Measurements from ENCODE around the gene IL1R2.

The IL1R2 gene

DNA sequence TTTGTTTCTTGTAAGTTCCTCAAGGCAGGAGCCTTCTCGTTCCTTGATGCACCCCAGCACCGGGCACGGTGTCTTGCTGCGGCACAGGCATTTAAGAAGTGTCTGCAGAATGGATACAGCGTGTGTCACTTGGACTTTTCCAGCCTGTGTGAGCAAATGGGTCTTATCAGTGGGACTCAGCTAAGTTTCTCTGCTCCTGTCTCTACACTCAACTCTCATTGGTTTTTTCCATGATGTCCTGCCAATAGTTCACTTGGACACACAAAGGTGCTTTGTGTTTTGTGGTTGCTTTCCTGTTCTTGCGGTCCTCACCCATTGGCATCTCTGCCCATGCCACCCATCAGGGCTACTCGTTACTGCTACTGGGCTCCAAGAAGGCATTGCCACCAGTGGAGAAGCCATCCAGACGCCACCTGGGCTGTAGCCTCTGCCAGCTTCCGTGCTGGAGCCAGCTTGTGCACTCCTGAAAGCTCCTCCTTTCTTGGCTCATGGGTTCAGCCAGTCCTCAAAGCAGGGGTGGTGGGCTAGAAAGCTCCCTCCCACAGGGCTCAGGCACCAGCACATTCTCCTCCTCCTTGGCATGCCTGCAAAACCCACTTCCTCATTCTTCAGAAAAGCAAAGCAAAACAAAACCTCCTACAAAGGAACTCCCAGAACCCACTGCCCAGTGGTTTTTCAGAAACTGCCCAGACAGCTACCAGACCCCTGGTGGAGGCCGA, 41.4 kb downstream of the IL1R2 start:
- Histone ChIP-seq H3K36me3 (no peaks in the 10 kb centered on the region), H3K27me3 (ENCODE audit: insufficient read depth, low read depth, severe bottlenecking) (peaks cover 90% of the 10 kb centered on the region), H3K9me3 (ENCODE audit: severe bottlenecking) (no peaks in the 10 kb centered on the region), H3K27ac (no peak overlapping the region), H3K4me3 (ENCODE audit: low read depth, low read length) (no peak overlapping the region)
- no peak for DNase-seq
- TF ChIP-seq, protein P1, sequence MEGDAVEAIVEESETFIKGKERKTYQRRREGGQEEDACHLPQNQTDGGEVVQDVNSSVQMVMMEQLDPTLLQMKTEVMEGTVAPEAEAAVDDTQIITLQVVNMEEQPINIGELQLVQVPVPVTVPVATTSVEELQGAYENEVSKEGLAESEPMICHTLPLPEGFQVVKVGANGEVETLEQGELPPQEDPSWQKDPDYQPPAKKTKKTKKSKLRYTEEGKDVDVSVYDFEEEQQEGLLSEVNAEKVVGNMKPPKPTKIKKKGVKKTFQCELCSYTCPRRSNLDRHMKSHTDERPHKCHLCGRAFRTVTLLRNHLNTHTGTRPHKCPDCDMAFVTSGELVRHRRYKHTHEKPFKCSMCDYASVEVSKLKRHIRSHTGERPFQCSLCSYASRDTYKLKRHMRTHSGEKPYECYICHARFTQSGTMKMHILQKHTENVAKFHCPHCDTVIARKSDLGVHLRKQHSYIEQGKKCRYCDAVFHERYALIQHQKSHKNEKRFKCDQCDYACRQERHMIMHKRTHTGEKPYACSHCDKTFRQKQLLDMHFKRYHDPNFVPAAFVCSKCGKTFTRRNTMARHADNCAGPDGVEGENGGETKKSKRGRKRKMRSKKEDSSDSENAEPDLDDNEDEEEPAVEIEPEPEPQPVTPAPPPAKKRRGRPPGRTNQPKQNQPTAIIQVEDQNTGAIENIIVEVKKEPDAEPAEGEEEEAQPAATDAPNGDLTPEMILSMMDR (IDR thresholded peaks at IDR 0.05; ENCODE audit: low read depth, low read length), result no peak

DNA sequence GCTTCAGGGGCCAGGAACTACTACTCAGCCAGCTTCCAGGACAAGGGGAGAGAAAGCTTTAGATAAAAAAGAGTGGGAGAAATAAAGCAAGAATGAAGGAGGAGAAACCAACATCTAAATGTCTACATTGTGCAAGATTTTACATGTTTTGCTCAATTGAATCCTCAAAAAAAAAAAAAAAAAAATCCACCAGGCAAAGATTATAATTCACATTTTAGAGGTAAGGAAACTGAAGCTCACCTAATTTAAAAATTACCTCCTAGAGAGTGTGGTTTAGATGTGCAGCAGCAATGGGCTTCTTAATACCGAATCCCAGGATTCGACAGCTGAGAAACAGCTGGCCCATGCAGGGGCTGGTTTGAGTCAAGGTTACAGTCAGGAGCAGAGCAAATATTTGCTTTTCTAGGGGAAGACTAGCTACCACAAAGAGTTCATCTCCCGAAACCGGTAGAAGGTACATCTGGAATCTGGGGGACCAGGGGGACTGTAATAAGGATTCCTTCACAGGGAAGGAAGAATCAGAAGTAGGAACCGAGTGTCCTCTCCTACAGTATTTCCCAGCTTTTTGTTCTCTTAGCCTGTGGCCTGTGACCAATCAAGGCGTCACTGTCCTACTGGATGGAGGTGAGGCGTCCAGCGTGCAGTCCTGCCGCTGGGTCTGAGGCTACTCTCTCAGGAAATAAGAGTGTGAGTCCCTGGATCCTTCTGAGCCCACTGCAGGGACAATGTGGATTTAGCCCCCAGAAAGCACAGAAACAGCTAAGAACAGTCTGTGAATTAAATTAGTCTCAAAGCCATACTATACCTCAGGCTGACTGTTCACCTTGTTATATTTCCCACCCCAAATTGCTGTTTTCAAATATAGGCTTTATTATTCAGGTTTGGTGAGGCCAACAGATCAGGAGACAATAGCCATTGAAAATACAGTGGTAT, 42.3 kb downstream of the IL1R2 start:
- TF ChIP-seq, protein P1 (IDR thresholded peaks at IDR 0.05; ENCODE audit: low read depth, low read length), result no peak
- H3K27me3 ChIP-seq (ENCODE audit: insufficient read depth, low read depth, severe bottlenecking), result peaks cover 88% of the 10 kb centered on the region
- H3K9me3 ChIP-seq (ENCODE audit: severe bottlenecking), result no peaks in the 10 kb centered on the region
- no peak for DNase-seq
- H3K36me3 ChIP-seq, result no peaks in the 10 kb centered on the region
- H3K4me3 ChIP-seq (ENCODE audit: low read depth, low read length), result no peak overlapping the region
- H3K27ac ChIP-seq, result no peak overlapping the region

DNA sequence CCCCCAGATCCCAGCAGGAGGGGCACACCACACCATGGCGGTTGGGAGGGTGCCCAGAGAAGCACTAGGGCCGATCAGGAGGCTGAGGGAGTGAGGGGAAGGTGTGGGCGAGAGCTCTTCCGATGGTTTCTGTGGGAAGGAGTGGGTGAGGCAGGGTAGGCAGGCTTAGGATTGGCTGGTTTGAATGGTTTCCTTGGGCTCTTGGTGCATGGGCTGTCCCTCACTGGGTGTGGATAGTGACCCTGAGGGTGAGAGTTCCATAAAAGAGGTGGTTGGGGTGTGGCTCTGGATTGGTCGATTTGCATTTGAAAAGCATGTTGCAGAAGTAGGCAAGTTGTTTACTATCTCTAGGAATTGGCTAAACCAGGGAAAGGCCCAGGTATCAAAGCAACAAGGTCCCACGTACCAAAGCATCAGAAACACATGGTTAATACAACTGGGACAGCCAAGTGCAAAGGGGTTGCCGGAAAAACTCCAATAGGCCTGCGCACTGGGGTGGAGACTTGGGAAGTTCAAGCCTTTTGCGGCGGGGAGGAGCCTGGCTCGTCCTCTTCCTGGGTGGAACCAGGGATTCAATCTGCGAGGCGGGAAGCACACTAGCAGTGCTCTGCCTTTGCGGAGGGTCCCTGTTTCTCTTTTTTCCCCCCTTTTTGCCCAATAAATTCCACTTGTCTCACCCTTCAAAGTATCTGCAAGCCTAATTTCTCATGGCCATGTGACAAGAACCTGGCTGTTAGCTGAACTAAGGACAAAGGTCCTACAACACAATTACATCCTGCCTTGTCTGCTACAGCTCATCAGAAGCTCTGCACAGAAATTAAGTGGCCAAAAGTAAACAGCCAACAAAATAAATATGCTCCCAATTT, 43.2 kb downstream of the IL1R2 start:
- TF ChIP-seq, protein P1 (IDR thresholded peaks at IDR 0.05; ENCODE audit: low read depth, low read length), result no peak
- Histone ChIP-seq H3K27ac (no peak overlapping the region), H3K4me3 (ENCODE audit: low read depth, low read length) (no peak overlapping the region), H3K27me3 (ENCODE audit: insufficient read depth, low read depth, severe bottlenecking) (peaks cover 79% of the 10 kb centered on the region), H3K9me3 (ENCODE audit: severe bottlenecking) (no peaks in the 10 kb centered on the region), H3K36me3 (no peaks in the 10 kb centered on the region)
- no peak for DNase-seq

DNA sequence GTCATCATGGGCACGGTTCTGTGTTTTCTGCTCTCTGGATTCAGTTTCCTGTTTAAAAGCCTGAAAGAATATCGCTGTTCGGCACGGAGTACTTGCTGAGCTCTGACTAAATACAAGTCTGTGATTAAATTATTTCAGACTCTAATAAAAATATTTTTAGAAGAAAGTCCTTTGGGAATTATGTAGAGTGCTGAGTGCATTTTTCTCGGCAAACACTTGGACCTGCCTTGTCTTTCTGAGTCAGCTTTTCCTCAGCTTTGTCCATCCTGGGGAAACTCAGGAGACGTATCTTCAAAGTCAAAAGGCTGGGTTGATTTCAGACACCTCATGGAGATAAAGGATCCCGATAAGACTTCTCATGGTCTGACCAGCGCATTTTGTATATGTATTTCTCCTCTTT, 45.9 kb downstream of the IL1R2 start:
- Histone ChIP-seq H3K27ac (no peak overlapping the region), H3K27me3 (ENCODE audit: insufficient read depth, low read depth, severe bottlenecking) (peaks cover 71% of the 10 kb centered on the region), H3K36me3 (no peaks in the 10 kb centered on the region), H3K9me3 (ENCODE audit: severe bottlenecking) (no peaks in the 10 kb centered on the region), H3K4me3 (ENCODE audit: low read depth, low read length) (no peak overlapping the region)
- TF ChIP-seq, protein P1 (IDR thresholded peaks at IDR 0.05; ENCODE audit: low read depth, low read length), result no peak
- DNase-seq, result no peak

DNA sequence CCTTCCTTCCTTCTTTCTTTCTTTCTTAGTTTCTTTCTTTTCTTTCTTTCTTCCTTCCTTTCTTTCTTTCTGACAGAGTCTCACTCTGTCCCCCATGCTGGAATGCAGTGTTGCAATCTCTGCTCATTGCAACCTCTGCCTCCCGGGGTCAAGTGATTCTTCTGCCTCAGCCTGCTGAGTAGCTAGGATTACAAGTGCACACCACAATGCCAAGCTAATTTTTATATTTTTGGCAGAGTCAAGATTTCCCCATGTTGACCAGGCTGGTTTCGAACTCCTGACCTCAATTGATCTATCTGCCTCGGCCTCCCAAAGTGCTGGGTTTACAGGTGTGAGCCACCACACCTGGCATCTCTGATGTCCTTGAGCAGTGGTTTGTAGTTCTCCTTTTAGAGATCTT, 48.5 kb downstream of the IL1R2 start:
- H3K4me3 ChIP-seq (ENCODE audit: low read depth, low read length), result no peak overlapping the region
- no peak overlapping the region for H3K27ac ChIP-seq
- H3K27me3 ChIP-seq (ENCODE audit: insufficient read depth, low read depth, severe bottlenecking), result peaks cover 69% of the 10 kb centered on the region
- DNase-seq, result no peak
- H3K9me3 ChIP-seq (ENCODE audit: severe bottlenecking), result no peaks in the 10 kb centered on the region
- TF ChIP-seq, protein P1 (IDR thresholded peaks at IDR 0.05; ENCODE audit: low read depth, low read length), result no peak
- no peaks in the 10 kb centered on the region for H3K36me3 ChIP-seq

Data from WERI-Rb-1 (cell line).